HG02852 (cell line): Measurements from ENCODE around the gene C1QTNF5.
"Not testable (repeated sequence)": the region's sequence is repeated elsewhere in the genome, so short reads cannot be mapped to it uniquely, and the experiment has no call there.

Experiments
- ATAC-seq: cut with Tn5 transposase; IDR thresholded peaks from one replicate; pipeline ENCODE4 v1.9.1; 2021; ENCODE audit warnings: mild to moderate bottlenecking, moderate library complexity; ENCODE audit not compliant: unreplicated experiment

C1QTNF5 gene

DNA sequence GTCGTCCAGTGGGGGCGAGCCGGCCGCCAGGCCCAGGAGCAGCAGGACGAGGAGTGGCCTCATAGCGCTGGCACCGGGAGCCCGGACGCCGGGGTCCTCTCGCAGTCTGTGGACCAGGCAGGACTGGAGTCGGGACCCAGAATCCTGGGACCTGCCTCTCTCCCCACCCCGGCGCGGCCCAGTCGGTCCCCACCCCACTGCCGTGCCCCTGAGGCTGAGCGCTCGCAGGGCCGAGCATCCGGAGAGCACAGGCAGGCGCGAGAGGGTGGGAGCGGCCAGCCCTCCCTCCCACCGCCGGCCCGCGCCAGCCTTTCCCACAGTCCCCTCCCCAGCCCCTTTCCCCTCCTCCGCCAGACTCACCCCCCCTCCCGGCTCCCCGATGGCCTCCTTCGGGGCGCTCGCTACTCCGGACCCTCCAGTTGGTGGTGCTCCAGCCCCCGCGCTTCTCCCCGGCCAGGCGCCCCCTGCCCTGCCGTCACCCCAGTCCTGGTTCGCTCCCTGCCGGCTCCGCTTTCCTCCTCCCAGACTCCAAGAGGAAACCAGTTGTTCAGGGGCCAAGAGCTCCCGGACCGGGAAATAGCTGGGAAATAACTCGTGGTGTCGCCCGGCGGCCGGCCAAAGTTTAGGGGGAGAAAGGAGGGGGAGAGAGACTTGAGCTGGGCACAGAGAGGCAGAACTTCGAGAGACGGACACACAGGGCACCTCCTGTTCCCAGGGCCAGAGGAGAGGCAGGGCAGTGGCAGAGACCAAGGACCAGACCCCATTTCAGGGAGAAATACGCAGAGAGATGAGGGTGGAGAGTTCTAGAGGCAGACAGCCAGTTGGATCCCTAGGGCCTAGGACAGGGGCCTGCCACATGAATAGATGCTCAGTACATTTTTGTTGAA, at the start of gene C1QTNF5:
Gene C1QTNF5, minus strand, starts transcription at position 549 of the 887 bp plus-strand sequence. Its CDS starts 486 bp downstream, at position 63.
- ATAC-seq: no peak

DNA sequence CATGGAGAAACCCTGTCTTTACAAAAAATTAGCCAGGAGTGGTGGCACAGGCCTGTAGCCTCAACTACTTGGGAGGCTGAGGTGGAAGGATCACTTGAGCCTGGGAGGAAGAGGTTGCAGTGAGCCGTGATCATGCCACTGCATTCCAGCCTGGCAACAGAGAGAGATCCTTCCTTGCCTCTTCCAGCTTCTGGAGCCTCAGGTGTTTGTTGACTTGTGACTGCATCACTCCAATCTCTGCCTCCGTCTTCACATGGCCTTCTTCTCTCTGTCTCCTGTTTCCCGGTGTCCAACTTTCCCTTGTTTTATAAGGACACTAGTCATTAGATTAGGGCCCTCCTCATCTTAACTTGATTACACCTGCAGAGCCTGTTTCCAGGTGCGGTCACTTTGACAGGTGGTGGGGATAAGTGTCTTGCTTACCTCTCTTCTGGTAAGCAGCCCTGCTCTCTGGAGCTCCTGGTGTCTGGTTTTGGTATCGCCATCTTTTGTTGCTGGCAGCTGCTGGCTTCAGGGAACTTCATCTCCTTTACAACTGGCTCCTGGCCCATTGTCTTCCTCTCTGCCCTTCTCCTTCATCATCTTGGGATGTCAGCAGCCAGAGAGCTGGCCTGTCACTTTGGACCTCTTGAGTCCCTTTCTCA, 49.0 kb upstream of the C1QTNF5 start:
- no peak for ATAC-seq

DNA sequence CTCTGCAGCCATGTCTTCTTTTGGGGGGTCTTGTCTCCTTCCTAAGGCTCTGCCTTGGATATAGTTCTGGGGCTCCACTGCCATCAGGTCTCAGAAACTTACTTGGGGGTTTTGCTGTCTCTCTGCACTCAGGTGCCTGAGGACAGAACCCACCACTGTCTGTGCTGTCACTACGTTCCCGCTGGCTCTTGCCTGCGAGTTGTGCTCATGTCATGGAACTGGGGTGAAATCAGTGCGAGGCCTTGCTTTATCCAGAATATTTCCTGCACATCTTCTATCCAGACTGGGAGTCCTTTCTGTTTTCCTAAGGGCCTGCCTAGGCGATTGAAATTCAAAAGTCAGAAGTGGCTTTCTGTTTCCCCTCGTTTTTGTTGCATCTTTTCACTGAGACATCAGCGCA, 47.4 kb upstream of the C1QTNF5 start:
- no peak for ATAC-seq

DNA sequence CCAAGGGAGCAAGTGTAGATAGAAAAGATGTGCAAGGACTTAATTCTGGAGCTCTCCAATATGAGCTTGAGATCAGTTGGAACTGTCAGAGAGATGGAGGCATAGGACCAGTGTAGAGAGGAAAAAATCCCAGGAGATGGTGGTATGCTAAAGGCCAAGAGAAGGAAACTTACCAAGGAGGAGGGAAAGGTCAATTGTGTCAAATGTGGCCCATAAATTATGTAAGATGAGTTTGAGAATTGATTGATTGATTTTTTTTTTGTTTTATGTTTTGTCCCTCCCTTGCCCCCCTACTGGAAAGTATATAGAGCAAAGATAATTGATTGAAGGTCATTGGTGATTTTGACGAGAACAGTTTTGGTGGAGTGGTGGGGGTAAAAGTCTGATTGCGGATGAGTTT, 43.6 kb upstream of the C1QTNF5 start:
- no peak for ATAC-seq

DNA sequence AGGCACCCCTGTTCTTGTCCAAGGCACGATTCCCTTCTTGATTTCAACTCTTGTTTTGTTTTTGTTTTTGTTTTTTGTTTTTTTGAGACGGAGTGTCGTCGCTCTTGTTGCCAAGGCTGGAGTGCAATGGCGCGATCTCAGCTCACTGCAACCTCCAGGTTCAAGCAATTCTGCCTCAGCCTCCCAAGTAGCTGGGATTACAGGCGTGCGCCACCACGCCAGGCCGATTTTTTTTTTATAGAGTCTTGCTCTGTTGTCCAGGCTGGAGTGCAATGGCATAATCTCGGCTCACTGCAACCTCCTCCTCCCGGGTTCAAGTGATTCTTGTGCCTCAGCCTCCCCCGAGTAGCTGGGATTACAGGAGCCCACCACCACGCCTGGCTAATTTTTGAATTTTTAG, 41.8 kb upstream of the C1QTNF5 start:
- ATAC-seq: not testable (repeated sequence)

DNA sequence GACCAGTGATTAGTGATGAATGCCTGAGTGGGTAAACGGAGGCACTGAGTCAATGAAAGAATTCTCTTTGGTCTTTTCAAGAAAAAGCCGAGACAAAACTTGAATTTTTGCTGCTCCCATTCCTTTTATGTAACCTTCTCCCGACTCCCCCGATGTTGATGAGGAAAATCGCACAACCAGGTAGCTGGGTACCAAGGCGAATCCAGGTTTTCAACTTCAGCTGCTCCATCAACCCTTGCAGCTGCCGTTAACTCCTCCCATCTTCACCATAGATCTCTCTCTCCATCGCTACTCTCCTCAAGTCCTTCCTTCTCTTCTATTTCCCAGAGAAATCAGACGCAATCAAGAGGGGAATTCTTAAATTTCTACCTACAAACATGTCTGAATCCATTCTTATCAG, 41.4 kb upstream of the C1QTNF5 start:
- ATAC-seq: no peak

- peak; percentile 99 for ATAC-seq
Measured at GRCh38 chr11:119381181-119381988, 40.7 kb upstream of the C1QTNF5 start, which contains the start of gene USP2. USP2 (minus strand) TSS chr11:119381690; CDS start chr11:119373480, 8,210 bp downstream.

- no peak for ATAC-seq
Measured at GRCh38 chr11:119380827-119381180, 40.1 kb upstream of the C1QTNF5 start.

DNA sequence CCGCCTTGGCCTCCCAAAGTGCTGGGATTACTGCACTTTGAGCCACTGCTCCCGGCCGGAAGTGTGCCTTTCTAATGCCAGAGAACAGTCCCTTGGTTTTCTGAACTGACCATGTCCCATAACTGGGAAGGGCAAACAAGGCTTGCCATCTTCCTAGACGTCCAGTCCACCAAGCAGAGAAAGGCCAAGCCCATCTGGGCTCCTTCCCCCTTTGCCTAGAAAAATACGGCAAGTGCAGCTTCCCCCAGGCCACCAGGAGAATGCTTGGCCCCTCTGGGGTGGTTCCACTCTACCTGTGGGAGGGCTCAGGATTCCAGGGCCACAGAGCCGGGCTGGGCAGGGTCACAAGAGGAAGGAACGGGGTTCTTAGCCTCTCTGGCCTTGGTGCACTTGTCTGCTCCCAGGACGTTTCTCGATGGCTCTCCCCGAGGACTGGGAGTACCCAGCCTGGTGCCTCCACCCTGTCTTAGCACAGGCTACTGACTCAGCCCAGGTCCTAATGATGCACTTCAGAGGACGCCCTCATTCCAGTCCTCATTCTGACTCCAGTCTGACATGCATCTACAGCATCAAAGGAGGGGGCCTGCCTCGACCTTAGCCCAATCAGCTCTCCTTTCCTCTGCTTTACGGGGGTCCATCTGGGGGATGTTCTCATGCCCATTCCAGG, 39.6 kb upstream of the C1QTNF5 start:
- no peak for ATAC-seq

- no peak for ATAC-seq
Measured at GRCh38 chr11:119378851-119379465, 38.3 kb upstream of the C1QTNF5 start.

DNA sequence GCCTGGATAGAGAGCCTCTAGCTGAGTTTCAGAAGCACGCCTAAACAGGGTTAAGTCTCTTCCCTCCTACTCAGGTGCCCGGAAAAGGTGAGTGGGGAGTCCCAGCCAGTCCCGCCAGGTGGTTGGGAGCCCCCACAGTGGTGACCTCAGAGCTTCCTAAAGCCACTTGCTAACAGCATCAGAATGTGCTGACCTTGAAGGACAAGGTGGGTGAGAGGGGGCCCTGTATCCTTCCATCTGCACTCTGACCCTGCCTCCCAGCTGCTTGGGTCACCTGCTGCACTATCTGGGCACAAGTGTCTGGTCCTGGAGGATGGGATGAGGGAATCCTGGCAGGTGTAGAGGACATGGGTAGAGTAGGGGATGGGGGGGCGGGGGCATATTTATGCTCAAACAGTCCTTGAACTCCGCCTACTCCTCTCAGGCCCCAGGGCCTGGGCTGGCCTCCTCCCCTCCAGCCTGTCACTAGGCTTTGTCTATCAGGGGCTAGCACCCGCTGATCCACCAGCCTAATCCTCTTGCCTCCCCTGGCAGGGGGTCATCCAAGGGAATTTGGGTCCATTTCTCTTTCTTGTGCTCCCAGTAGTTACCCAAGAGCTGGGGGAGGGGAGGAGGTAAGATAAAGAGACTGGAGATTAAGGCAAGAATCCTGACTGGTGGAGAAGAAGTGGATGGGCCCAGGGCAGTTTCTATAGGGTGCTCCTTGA, 37.4 kb upstream of the C1QTNF5 start:
- no peak for ATAC-seq

GRCh38 chr11:119377112-119377901, 36.6 kb upstream of the C1QTNF5 start:
- no peak for ATAC-seq

DNA sequence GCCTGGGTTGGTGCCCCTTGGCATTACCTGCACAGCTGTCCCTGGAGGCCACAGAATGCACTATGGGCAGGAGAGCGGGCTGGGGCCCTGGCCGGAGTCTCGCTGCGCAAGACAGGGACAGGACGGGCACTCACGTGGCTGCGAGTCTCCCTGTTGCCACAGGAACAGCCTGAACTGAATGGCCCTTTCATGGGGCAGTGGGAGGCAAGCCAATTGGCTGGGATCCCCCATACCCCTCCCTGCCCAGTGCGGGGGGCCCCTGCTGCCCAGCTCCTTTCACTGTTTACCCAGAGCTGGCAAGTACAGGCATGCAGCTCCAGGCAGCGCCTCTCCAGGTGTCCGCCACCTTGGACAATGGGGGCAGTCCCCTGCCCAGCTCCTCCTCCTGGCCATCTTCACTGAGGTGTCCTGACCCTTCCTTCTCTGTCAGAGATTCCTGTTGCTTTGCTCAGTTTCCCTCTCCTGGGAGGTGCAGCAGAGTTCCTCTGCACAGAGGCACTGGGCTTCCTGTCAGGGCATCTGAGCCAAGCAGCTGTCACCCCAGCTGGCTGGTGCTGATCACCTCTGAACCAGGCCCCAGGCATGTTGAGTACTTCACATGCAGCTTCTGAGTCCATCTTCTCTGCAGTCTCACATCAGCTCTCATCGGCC, 35.6 kb upstream of the C1QTNF5 start:
- ATAC-seq: no peak

DNA sequence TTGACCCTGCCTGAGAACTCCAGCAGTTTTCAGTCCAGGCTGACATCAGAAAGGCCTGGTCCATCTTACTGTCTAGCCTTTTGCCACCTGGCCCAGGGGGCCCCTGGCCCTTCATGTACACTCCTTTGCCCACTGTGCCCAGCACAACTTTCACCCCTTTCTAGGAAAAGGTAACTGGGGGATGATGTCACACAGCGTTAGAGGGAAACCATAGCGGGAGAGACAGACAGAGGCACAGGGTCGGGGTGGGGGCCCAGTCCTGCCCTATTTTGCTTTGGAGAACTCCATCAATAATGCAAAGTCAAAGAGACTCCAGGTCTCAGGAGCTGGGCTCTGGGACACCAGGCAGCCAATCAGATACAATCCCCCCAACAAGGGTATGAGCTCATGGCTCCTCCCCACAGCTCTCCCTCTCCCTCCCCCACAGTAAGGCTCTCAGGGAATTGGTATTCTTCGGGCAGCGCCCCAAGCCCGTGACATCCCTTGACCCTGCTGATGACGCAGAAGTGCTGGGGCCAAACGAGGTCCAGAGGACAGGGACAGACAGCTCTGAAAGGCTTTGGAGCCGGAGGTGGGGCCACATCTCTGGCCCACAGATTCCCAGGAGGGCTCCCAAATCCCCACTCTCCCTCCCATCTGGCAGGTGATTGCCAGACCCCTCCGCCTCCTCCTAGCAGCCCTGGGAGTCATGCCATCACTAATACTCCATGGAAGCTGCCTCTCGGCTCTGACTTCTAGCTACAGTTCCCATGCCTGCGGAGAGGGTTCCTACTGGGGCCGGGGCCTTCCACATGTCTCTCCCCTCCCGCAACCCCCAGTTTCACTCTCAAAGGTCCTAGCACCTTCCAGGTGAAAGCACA, 34.9 kb upstream of the C1QTNF5 start:
- no peak for ATAC-seq

- no peak for ATAC-seq
Measured at GRCh38 chr11:119374632-119375336, 34.1 kb upstream of the C1QTNF5 start.

DNA sequence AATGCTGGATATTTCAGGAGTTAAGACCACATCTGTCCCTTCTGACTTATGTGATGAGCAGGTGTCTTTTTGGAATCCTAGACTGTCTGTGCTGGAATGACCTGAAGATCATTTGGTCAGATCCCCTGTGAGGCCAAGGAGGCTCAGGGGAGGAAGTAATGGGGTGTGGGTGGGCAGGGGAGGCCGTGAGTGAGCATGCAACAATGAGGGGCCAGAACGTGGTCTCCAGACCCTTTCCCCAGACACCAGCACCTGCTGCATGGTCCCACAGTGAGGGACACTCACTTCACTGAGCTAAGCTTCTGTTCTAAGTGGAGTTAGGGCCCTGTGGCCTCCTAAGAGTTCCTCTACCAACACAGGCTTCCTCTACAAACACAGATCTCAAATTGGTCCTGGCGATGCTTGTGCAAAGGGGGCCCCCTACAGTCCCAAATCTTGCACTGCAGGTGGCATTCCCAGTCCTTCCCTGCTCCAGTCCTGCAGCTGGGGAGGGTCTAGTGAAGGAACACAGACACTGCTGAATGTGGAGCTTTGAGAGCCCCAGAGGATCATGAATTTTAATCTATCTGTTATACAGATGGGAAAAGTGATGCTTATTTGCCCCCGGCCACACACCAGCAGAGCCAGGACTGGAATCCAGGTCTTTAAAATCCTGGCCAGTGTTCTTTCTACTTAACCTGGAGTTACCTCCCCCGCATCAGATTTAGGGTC, 33.4 kb upstream of the C1QTNF5 start:
- ATAC-seq: no peak
